ENCODE measurements around the gene ADNP. TPM values are rescaled to one million over a fixed set of nuclear protein-coding genes. Genes with fewer than 3 reads are reported as not detected.

The ADNP gene
- total and polyA plus RNA-seq, 2 of the 13 experiments (the other 11 are each of a cell fraction or from before 2014, with no cell fraction given) = 21.0 to 21.5 TPM

- TF ChIP-seq, protein P1, sequence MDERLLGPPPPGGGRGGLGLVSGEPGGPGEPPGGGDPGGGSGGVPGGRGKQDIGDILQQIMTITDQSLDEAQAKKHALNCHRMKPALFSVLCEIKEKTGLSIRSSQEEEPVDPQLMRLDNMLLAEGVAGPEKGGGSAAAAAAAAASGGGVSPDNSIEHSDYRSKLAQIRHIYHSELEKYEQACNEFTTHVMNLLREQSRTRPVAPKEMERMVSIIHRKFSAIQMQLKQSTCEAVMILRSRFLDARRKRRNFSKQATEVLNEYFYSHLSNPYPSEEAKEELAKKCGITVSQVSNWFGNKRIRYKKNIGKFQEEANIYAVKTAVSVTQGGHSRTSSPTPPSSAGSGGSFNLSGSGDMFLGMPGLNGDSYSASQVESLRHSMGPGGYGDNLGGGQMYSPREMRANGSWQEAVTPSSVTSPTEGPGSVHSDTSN (CRISPR knock-in tag; IDR thresholded peaks at IDR 0.05) = no peak
- TF ChIP-seq PATZ1 (CRISPR knock-in tag; IDR thresholded peaks at IDR 0.05) = peak; percentile 100
- peak; percentile 45 for TF ChIP-seq PTBP1 (IDR thresholded peaks at IDR 0.05; ENCODE audit: low read depth, low read length, poor library complexity, severe bottlenecking)
- peak; percentile 83 for TF ChIP-seq CBFB (CRISPR knock-in tag; IDR thresholded peaks at IDR 0.05)
- no peak for TF ChIP-seq ZNF773 (CRISPR knock-in tag; IDR thresholded peaks at IDR 0.05; ENCODE audit: borderline replicate concordance)
- peak; percentile 81 for TF ChIP-seq ZNF772 (CRISPR knock-in tag; IDR thresholded peaks at IDR 0.05)
- TF ChIP-seq CENPT (CRISPR knock-in tag; IDR thresholded peaks at IDR 0.05; ENCODE audit: low read depth) = no peak
- TF ChIP-seq, protein P2, sequence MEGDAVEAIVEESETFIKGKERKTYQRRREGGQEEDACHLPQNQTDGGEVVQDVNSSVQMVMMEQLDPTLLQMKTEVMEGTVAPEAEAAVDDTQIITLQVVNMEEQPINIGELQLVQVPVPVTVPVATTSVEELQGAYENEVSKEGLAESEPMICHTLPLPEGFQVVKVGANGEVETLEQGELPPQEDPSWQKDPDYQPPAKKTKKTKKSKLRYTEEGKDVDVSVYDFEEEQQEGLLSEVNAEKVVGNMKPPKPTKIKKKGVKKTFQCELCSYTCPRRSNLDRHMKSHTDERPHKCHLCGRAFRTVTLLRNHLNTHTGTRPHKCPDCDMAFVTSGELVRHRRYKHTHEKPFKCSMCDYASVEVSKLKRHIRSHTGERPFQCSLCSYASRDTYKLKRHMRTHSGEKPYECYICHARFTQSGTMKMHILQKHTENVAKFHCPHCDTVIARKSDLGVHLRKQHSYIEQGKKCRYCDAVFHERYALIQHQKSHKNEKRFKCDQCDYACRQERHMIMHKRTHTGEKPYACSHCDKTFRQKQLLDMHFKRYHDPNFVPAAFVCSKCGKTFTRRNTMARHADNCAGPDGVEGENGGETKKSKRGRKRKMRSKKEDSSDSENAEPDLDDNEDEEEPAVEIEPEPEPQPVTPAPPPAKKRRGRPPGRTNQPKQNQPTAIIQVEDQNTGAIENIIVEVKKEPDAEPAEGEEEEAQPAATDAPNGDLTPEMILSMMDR (CRISPR knock-in tag; IDR thresholded peaks at IDR 0.05) = peak; percentile 99
- no peak for TF ChIP-seq TRIM24 (CRISPR knock-in tag; IDR thresholded peaks at IDR 0.05)
- TF ChIP-seq ZNF567 (CRISPR knock-in tag; IDR thresholded peaks at IDR 0.05; ENCODE audit: borderline replicate concordance) = no peak
- peak; percentile 63 for TF ChIP-seq SKI (IDR thresholded peaks at IDR 0.05; ENCODE audit: partially characterized antibody)
- no peak for TF ChIP-seq MED13 (CRISPR knock-in tag; IDR thresholded peaks at IDR 0.05)
- peak; percentile 100 for TF ChIP-seq XRCC5 (optimal IDR thresholded peaks at IDR 0.05; ENCODE audit: low read length)
- TF ChIP-seq, protein P3, sequence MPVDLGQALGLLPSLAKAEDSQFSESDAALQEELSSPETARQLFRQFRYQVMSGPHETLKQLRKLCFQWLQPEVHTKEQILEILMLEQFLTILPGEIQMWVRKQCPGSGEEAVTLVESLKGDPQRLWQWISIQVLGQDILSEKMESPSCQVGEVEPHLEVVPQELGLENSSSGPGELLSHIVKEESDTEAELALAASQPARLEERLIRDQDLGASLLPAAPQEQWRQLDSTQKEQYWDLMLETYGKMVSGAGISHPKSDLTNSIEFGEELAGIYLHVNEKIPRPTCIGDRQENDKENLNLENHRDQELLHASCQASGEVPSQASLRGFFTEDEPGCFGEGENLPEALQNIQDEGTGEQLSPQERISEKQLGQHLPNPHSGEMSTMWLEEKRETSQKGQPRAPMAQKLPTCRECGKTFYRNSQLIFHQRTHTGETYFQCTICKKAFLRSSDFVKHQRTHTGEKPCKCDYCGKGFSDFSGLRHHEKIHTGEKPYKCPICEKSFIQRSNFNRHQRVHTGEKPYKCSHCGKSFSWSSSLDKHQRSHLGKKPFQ (CRISPR knock-in tag; IDR thresholded peaks at IDR 0.05; ENCODE audit: insufficient replicate concordance) = peak; percentile 62
- no peak for TF ChIP-seq TCF7 (IDR thresholded peaks at IDR 0.05; ENCODE audit: low read depth)
- peak; percentile 95 for TF ChIP-seq ASH2L (IDR thresholded peaks at IDR 0.05; ENCODE audit: insufficient read length, low read depth, low read length)
- no peak for TF ChIP-seq ATF7 (IDR thresholded peaks at IDR 0.05)
- 0 out of 2 replicates have a peak, but pooled peaks have one; percentile 48 for TF ChIP-seq ATF7 (CRISPR knock-in tag; IDR thresholded peaks at IDR 0.05)
- TF ChIP-seq KDM5A (IDR thresholded peaks at IDR 0.05; ENCODE audit: borderline replicate concordance, low read length) = peak; percentile 72; the same call in 1 of the 2 replicates
- TF ChIP-seq ZNF530 (CRISPR knock-in tag; IDR thresholded peaks at IDR 0.05; ENCODE audit: low read depth) = no peak
- TF ChIP-seq MBD4 (IDR thresholded peaks at IDR 0.05; ENCODE audit: borderline replicate concordance, low read length) = no peak
- TF ChIP-seq, protein P4, sequence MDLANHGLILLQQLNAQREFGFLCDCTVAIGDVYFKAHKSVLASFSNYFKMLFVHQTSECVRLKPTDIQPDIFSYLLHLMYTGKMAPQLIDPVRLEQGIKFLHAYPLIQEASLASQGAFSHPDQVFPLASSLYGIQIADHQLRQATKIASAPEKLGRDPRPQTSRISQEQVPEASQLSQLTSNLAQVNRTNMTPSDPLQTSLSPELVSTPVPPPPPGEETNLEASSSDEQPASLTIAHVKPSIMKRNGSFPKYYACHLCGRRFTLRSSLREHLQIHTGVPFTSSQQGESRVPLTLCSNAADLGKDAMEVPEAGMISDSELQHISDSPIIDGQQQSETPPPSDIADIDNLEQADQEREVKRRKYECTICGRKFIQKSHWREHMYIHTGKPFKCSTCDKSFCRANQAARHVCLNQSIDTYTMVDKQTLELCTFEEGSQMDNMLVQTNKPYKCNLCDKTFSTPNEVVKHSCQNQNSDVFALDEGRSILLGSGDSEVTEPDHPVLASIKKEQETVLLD (CRISPR knock-in tag; IDR thresholded peaks at IDR 0.05; ENCODE audit: low read depth) = no peak; the same call in 1 of the 2 replicates
These were observed 1.7 kb downstream of the ADNP start (continued) for GRCh38 chr20:50929299-50930138.

Data from HepG2 (cell line).